Testis (tissue), 2 donors: ENCODE results near the gene RHBDF1.

ENCODE experiments used
- POLR2A ChIP-seq: fragments of 450-650 bp; IDR thresholded peaks from one replicate; pipeline ENCODE4 v1.6.1; 2017; ENCODE audit warnings: antibody characterized with exemption, mild to moderate bottlenecking, moderate library complexity
- TF ChIP-seq, protein P1 (sequence below), 3 experiments: fragments of 450-650 bp in 2 of 3; fragments of 200-600 bp in 1 of 3; sonication (generic) in 1 of 3; IDR thresholded peaks; one replicate each; pipeline ENCODE4 v1.5.1; 2016 to 2019; ENCODE audit warnings: antibody characterized with exemption in 3 of 3, mild to moderate bottlenecking in 2 of 3, moderate library complexity in 1 of 3

DNA sequence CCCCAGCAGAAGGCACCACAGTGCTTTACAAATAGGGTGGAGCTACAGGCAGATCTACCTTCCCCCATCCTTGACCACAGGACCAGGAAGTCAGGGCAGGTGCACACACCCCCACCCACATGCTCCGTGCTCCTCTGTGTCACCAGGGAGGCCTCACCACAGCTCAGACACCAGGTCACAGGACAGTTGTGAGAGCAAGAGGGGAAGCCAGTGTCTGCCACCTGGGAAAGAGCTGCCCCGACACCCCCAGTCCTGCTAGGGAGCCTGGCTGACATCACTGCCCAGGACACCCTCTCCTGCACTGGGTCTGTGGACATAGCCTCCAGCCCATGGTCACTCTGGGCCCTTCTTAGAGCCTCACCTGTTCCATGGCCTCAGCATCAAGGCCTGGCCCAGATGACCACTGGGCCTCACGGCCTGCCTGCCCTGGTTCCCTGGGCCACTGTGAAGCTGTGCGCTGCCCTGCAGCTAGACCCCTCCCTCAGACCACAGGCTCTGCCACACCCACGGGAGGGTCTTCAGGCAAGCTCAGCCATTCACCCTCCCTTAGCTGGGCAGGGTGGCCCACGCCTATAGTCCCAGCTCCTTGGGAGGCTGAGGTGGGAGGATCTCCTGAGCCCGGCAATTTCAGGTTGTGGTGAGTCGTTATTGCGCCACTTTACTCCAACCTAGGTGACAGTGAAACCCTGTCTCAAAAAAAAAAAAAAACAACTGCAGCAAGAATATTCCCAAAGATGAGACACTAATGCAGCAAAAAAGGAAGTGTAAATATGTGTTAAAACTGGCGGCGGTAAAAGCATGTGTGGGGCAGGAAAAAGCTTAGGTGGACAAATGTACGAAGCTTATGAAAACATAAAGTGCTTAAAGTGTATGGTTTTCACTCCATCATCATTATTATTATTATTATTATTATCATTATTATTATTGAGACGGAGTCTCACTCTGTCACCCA lies 33.2 kb downstream of the RHBDF1 start:
- TF ChIP-seq POLR2A, result no peak
- TF ChIP-seq, protein P1, sequence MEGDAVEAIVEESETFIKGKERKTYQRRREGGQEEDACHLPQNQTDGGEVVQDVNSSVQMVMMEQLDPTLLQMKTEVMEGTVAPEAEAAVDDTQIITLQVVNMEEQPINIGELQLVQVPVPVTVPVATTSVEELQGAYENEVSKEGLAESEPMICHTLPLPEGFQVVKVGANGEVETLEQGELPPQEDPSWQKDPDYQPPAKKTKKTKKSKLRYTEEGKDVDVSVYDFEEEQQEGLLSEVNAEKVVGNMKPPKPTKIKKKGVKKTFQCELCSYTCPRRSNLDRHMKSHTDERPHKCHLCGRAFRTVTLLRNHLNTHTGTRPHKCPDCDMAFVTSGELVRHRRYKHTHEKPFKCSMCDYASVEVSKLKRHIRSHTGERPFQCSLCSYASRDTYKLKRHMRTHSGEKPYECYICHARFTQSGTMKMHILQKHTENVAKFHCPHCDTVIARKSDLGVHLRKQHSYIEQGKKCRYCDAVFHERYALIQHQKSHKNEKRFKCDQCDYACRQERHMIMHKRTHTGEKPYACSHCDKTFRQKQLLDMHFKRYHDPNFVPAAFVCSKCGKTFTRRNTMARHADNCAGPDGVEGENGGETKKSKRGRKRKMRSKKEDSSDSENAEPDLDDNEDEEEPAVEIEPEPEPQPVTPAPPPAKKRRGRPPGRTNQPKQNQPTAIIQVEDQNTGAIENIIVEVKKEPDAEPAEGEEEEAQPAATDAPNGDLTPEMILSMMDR (IDR thresholded peaks at IDR 0.05), result no peak
